K562 (cell line): ENCODE data around the gene SLC33A1. TPM values are rescaled to one million over a fixed set of nuclear protein-coding genes. Genes with fewer than 3 reads are reported as not detected.
A peak's percentile ranks its signal among the peaks of the same experiment; 100 is the strongest.
"Not testable (repeated sequence)": the region's sequence is repeated elsewhere in the genome, so short reads cannot be mapped to it uniquely, and the experiment has no call there.

Experiments used
- ADNP ChIP-seq: fragments of 200-800 bp; sonication (Bioruptor generic); IDR thresholded peaks from 2 replicates; pipeline ENCODE4 v1.6.1; 2016; ENCODE audit warnings: missing genetic modification characterization, missing compliant biosample characterization
- ARID1B ChIP-seq: fragments of 450-650 bp; IDR thresholded peaks from 2 replicates; pipeline ENCODE4 v1.6.1; 2016; ENCODE audit warnings: antibody characterized with exemption, mild to moderate bottlenecking, inconsistent platforms
- ARNT ChIP-seq, 2 experiments: fragments of 450-650 bp; IDR thresholded peaks; 2 replicates each; pipeline ENCODE4 v1.6.1; 2016; ENCODE audit warnings: mild to moderate bottlenecking in 1 of 2
- ATF1 ChIP-seq, 2 experiments: fragments of 450-650 bp in 1 of 2; IDR thresholded peaks; 2 replicates each; pipeline ENCODE4 v1.6.1; 2016; ENCODE audit warnings: missing compliant biosample characterization in 1 of 2, missing genetic modification characterization in 1 of 2
- BCOR ChIP-seq: fragments of 450-650 bp; IDR thresholded peaks from 2 replicates; pipeline ENCODE4 v1.6.1; 2016
- CBFA2T2 ChIP-seq: fragments of 450-650 bp; conservative IDR thresholded peaks from 2 replicates; pipeline ENCODE4 v1.6.1; 2017; ENCODE audit warnings: mild to moderate bottlenecking
- CBFA2T3 ChIP-seq: fragments of 450-650 bp; IDR thresholded peaks from 2 replicates; pipeline ENCODE4 v1.6.1; 2017
- CXXC5 ChIP-seq: fragments of 250-450 bp; sonication (Bioruptor Pico); IDR thresholded peaks from 2 replicates; pipeline ENCODE4 v1.8.0; 2022; ENCODE audit warnings: inconsistent platforms, mild to moderate bottlenecking, moderate library complexity
- JUND ChIP-seq, 2 experiments: IDR thresholded peaks; 2 replicates in 1 of 2; 3 replicates in 1 of 2; pipeline ENCODE4 v1.6.1; 2011; ENCODE audit warnings: borderline replicate concordance in 2 of 2, low read depth in 2 of 2, low read length in 2 of 2, improper control_type of control experiment in 1 of 2, missing biosample characterization in 1 of 2, missing genetic modification characterization in 1 of 2, missing genetic modification reagents in 1 of 2
- NCOR1 ChIP-seq: fragments of 450-650 bp; IDR thresholded peaks from 2 replicates; pipeline ENCODE4 v1.6.1; 2016; ENCODE audit warnings: mild to moderate bottlenecking, moderate library complexity
- NEUROD1 ChIP-seq: fragments of 150-350 bp; IDR thresholded peaks from 2 replicates; pipeline ENCODE4 v1.6.1; 2014; ENCODE audit warnings: borderline replicate concordance, low read length, low read depth; ENCODE audit not compliant: partially characterized antibody
- RUNX1 ChIP-seq: sonication (generic); IDR thresholded peaks from 2 replicates; pipeline ENCODE4 v1.6.1; 2016; ENCODE audit warnings: antibody characterized with exemption, low read depth
- SMAD4 ChIP-seq: fragments of 250-450 bp; sonication (Bioruptor Pico); conservative IDR thresholded peaks from 2 replicates; pipeline ENCODE4 v1.8.0; 2021; ENCODE audit warnings: inconsistent platforms, mild to moderate bottlenecking, moderate library complexity
- SMARCA4 ChIP-seq: fragments of 450-650 bp; IDR thresholded peaks from 2 replicates; pipeline ENCODE4 v1.6.1; 2016
- SMARCC2 ChIP-seq: fragments of 450-650 bp; IDR thresholded peaks from 2 replicates; pipeline ENCODE4 v1.6.1; 2017; ENCODE audit warnings: antibody characterized with exemption, moderate library complexity, mild to moderate bottlenecking, low read depth
- SOX6 ChIP-seq: fragments of 450-650 bp; IDR thresholded peaks from 2 replicates; pipeline ENCODE4 v1.6.1; 2014; ENCODE audit warnings: mild to moderate bottlenecking
- TCF3 ChIP-seq: sonication (generic); formaldehyde crosslinking; IDR thresholded peaks from 2 replicates; pipeline ENCODE4 v1.4.0; 2020; ENCODE audit warnings: mild to moderate bottlenecking, missing genetic modification reagents
- TEAD4 ChIP-seq, 2 experiments: sonication (generic) in 1 of 2; formaldehyde crosslinking in 1 of 2; IDR thresholded peaks; 2 replicates each; pipeline versions ENCODE4 v1.6.1 to v1.8.0; 2012 to 2022; ENCODE audit warnings: borderline replicate concordance in 1 of 2, inconsistent platforms in 1 of 2, low read length in 1 of 2, mild to moderate bottlenecking in 1 of 2, missing genetic modification reagents in 1 of 2
- TRIM28 ChIP-seq: fragments of 450-650 bp; IDR thresholded peaks from 2 replicates; pipeline ENCODE4 v1.6.1; 2017
- polyA plus RNA-seq, 8 experiments: library from polyadenylated mRNA; depleted of rRNA in 4 of 8; stranded (reverse) in 5 of 8; unstranded in 3 of 8; fragments of >200 nt; fragmentation: Nextera tagmentation in 2 of 8; fragmentation: Illumina TruSeq in 1 of 8; extraction: Ambion mirVana in 2 of 8; extraction: Trizol in 1 of 8; gene quantifications; 2 replicates each; pipeline versions ENCODE4 v1.2.1 to v1.2.3, GENCODE V29; 2011 to 2014; ENCODE audit warnings: inconsistent platforms in 1 of 8, missing spikeins in 1 of 8
- total RNA-seq, 7 experiments: library from RNA; depleted of rRNA in 6 of 7; stranded (reverse); fragments of >200 nt in 6 of 7; fragmentation: Illumina TruSeq in 2 of 7; extraction: Trizol in 2 of 7; gene quantifications; 2 replicates each; pipeline versions ENCODE4 v1.2.1 to v1.2.3, GENCODE V29; 2011 to 2021; ENCODE audit warnings: low replicate concordance in 1 of 7
- TF ChIP-seq, protein P1 (sequence below), 2 experiments: fragments of 150-350 bp in 1 of 2; IDR thresholded peaks; 2 replicates each; pipeline ENCODE4 v1.6.1; 2012 to 2016; ENCODE audit warnings: low read depth in 2 of 2, low read length in 2 of 2, mild to moderate bottlenecking in 1 of 2, moderate library complexity in 1 of 2
- TF ChIP-seq, protein P2 (sequence below): fragments of 200-800 bp; sonication (Bioruptor generic); IDR thresholded peaks from 2 replicates; pipeline ENCODE4 v1.6.1; 2017; ENCODE audit warnings: missing genetic modification characterization, missing compliant biosample characterization
- TF ChIP-seq, protein P3 (sequence below): IDR thresholded peaks from 2 replicates; pipeline ENCODE4 v1.6.1; 2014; ENCODE audit warnings: antibody characterized with exemption

SLC33A1 gene
- total and polyA plus RNA-seq, 9 of the 15 experiments (the other 6 are each of a cell fraction or from before 2014, with no cell fraction given), result 6.2 to 26.8 (median 19.6) TPM

DNA sequence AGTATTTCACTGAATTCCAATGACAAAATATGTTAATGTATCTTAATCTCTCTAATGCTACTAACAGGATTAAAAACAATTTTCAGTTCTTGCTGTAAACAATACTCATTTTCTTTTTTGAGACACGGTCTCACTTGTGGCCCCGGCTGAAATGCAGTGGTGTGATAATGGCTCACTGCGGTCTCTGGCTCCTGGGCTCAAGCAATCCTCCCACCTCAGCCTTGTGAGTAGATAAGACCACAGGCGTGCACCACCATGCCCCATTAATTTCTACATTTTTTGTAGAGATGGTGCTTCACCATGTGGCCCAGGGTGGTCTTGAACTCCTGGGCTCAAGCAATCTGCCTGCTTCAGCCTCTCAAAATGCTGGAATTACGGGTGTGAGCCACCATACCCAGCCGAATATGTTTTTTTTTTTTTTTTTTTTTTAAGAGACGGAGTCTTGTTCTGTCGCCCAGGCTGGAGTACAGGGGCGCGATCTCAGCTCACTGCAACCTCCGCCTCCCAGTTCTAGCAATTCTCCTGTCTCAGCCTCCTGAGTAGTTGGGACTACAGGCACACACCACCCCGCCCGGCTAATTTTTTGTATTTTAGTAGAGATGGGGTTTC, 25.6 kb downstream of the SLC33A1 start (continued):
- TF ChIP-seq CBFA2T3 (peak; percentile 73), ARID1B (peak; percentile 84), SMARCC2 (peak; percentile 44; the same call in 1 of the 2 replicates), RUNX1 (0 out of 2 replicates have a peak, but pooled peaks have one; percentile 77), BCOR (peak; percentile 45; the same call in 1 of the 2 replicates), ARNT (IDR thresholded peaks at IDR 0.05) (peak; percentile 22 to 55; a peak in 1 of 4 replicates), TRIM28 (peak; percentile 64), TEAD4 (IDR thresholded peaks at IDR 0.05; ENCODE audit: low read length) (peak; percentile 86), ATF1 (tag; IDR thresholded peaks at IDR 0.05) (peak; percentile 25; the same call in 1 of the 2 replicates), CXXC5 (CRISPR knock-in tag) (peak; percentile 46), NCOR1 (peak; percentile 48; the same call in 1 of the 2 replicates), ADNP (tag) (peak; percentile 75; the same call in 1 of the 2 replicates), SMARCA4 (peak; percentile 84), SMAD4 (CRISPR knock-in tag) (0 out of 2 replicates have a peak, but pooled peaks have one; percentile 40), TCF3 (CRISPR knock-in tag) (peak; percentile 83), CBFA2T2 (peak; percentile 50; the same call in 1 of the 2 replicates), NEUROD1 (peak; percentile 60), JUND (IDR thresholded peaks at IDR 0.05; ENCODE audit: borderline replicate concordance, low read depth, low read length) (peak; percentile 56; the same call in 1 of the 2 replicates), JUND (tag; IDR thresholded peaks at IDR 0.05; ENCODE audit: borderline replicate concordance, low read depth, low read length) (peak; percentile 37; the same call in 1 of the 3 replicates), SOX6 (peak; percentile 44)
- TF ChIP-seq TEAD4 (CRISPR knock-in tag; IDR thresholded peaks at IDR 0.05; ENCODE audit: borderline replicate concordance); ATF1 (CRISPR knock-in tag; IDR thresholded peaks at IDR 0.05): not testable (repeated sequence)
- TF ChIP-seq, protein P1, sequence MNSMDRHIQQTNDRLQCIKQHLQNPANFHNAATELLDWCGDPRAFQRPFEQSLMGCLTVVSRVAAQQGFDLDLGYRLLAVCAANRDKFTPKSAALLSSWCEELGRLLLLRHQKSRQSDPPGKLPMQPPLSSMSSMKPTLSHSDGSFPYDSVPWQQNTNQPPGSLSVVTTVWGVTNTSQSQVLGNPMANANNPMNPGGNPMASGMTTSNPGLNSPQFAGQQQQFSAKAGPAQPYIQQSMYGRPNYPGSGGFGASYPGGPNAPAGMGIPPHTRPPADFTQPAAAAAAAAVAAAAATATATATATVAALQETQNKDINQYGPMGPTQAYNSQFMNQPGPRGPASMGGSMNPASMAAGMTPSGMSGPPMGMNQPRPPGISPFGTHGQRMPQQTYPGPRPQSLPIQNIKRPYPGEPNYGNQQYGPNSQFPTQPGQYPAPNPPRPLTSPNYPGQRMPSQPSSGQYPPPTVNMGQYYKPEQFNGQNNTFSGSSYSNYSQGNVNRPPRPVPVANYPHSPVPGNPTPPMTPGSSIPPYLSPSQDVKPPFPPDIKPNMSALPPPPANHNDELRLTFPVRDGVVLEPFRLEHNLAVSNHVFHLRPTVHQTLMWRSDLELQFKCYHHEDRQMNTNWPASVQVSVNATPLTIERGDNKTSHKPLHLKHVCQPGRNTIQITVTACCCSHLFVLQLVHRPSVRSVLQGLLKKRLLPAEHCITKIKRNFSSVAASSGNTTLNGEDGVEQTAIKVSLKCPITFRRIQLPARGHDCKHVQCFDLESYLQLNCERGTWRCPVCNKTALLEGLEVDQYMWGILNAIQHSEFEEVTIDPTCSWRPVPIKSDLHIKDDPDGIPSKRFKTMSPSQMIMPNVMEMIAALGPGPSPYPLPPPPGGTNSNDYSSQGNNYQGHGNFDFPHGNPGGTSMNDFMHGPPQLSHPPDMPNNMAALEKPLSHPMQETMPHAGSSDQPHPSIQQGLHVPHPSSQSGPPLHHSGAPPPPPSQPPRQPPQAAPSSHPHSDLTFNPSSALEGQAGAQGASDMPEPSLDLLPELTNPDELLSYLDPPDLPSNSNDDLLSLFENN (IDR thresholded peaks at IDR 0.05; ENCODE audit: low read depth in 2 of 2, low read length in 2 of 2), result 0 out of 4 replicates have a peak, but pooled peaks of 1 of the 2 experiments have one; percentile 53
- TF ChIP-seq, protein P2, sequence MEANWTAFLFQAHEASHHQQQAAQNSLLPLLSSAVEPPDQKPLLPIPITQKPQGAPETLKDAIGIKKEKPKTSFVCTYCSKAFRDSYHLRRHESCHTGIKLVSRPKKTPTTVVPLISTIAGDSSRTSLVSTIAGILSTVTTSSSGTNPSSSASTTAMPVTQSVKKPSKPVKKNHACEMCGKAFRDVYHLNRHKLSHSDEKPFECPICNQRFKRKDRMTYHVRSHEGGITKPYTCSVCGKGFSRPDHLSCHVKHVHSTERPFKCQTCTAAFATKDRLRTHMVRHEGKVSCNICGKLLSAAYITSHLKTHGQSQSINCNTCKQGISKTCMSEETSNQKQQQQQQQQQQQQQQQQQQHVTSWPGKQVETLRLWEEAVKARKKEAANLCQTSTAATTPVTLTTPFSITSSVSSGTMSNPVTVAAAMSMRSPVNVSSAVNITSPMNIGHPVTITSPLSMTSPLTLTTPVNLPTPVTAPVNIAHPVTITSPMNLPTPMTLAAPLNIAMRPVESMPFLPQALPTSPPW (CRISPR knock-in tag), result peak; percentile 40
- TF ChIP-seq, protein P3, sequence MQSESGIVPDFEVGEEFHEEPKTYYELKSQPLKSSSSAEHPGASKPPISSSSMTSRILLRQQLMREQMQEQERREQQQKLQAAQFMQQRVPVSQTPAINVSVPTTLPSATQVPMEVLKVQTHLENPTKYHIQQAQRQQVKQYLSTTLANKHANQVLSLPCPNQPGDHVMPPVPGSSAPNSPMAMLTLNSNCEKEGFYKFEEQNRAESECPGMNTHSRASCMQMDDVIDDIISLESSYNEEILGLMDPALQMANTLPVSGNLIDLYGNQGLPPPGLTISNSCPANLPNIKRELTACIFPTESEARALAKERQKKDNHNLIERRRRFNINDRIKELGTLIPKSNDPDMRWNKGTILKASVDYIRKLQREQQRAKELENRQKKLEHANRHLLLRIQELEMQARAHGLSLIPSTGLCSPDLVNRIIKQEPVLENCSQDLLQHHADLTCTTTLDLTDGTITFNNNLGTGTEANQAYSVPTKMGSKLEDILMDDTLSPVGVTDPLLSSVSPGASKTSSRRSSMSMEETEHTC, result peak; percentile 76
